GM21447 (cell line): Measurements from ENCODE around the gene TEDDM1.
"Not testable (repeated sequence)": the region's sequence is repeated elsewhere in the genome, so short reads cannot be mapped to it uniquely, and the experiment has no call there.

Experiments used
- ATAC-seq: cut with Tn5 transposase; IDR thresholded peaks from one replicate; pipeline ENCODE4 v1.9.1; 2021; ENCODE audit not compliant: unreplicated experiment

TEDDM1 gene

DNA sequence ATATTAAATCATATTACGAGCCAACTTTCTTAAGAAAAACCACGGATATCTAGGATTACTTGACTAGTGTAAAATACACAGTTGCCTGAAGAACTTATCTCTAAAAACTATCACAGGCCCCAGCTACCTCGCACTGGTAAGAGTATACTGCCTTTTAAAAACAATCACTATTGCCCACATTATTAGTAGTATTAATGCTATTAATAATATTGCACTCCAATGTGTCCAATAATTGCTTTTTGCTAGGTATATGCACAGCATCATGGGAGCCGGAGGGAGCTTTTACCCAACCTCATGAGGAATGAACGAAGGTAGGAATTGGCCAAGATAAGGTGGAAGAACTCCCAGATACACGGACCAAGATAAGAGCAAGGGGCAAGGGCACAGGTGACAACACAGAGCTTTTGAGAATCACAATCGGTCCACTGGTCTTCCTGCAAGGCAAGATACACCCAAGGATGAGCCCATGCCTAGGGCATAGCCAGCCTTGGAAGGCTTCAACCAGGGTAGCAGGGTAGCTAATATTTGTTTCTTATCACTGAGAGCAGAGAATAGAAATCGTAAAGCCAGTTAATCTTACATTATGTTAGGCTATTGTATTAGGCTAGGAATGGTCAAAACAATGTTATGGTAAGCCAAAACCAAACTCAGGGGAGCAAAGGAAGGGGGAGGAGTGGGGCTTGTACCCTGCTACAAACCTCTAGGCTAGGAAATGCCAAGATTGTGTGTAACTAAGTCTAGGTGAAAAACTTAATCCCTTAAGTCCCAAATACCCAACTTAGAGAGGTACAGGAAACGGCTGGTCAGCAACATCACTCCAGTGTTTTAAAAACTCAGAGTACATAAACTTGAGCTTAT is 18.3 kb downstream of the TEDDM1 start:
- no peak for ATAC-seq

DNA sequence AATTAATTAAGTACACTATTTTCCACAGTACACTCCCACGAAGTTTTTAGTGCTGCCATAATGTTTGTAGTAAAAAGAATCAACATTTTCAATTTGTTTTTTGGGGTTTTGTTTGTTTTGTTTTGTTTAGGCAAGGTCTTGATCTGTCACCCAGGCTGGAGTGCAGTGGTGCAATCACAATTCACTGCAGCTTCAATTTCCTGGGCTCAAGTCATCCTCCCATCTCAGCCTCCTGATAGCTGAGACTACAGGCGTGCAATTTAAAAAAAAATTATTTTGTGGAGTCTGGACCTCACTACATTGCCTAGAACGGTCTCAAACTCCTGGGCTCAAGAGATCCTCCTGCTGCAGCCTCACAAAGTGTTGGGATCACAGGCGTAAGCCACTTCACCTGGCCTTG is 20.3 kb downstream of the TEDDM1 start:
- no peak for ATAC-seq

DNA sequence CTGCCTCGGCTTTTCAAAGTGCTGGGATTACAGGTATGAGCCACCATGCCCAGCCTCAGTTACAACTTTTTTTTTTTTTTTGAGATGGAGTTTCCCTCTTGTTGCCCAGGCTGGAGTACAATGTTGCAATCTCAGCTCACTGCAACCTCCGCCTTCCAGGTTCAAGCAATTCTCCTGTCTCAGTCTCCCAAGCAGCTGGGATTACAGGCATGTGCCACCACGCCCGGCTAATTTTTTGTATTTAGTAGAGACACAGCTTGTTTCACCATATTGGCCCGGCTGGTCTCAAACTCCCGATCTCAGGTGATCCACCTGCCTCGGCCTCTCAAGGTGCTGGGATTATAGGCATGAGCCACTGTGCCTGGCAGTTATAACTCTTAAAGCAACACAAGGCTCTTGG is 20.7 kb downstream of the TEDDM1 start:
- ATAC-seq = not testable (repeated sequence)

DNA sequence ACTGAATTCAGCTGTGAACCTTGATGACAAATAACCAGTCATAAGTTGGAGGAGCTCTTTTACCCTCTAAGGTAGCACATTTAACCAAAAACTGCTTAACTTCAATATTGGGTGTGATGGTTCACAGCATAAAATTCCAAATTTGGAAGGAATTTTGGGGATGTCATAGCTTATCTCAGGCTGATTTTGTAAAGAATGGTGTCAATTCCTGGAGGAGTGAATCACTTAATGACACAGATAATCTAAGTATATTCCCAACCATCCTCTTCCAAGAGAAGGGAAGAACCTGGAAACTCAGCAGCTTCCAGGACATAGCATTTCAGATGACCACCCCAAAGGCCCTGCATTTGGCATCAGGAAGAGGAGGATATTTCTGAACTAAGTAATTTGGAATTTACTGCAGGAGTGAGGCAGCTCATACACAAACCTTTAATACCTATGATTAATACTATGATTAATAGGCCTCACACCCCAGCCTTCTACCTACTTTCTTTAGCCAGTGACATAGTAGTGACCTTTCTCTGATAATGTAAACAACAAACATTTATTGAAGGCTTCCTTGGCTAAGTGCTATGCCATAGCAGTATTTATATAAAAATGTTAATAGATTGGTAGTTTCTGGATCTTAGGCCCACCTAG is 23.4 kb downstream of the TEDDM1 start:
- ATAC-seq = no peak

DNA sequence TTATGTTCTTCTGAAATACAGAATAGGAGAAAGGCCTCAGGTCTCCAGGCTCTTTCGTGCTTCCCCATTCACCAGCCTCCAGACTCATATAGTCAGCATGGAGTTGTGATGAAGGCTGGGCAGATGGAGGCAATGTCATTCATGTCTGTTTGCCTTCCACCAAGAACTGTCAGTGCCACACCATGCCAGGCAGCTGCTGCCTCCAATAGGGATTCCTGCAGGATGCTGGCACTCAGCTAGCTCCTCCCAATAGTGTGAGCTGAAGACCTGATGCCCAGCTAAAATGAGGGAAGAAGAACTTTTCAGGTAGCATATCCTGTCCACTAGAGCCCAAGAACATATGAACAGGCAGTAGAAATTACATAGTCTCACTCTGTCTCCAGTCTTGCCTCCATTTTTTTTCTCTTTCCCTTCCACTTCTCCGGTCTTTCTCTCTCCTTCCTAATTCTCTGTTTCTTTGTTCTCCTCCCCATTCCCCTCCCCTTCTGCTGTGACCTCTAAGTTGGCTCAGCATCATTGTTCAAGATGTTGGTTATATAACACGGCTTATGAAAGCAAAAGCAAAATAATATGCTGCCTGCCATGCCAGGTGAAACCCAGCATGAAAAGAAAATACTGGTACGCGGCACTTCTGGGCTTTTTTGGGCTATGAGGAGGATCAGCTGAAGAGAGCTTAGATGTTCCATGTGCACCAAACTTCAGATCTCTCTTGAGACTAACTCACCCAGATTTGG is 26.2 kb downstream of the TEDDM1 start:
- ATAC-seq = no peak

DNA sequence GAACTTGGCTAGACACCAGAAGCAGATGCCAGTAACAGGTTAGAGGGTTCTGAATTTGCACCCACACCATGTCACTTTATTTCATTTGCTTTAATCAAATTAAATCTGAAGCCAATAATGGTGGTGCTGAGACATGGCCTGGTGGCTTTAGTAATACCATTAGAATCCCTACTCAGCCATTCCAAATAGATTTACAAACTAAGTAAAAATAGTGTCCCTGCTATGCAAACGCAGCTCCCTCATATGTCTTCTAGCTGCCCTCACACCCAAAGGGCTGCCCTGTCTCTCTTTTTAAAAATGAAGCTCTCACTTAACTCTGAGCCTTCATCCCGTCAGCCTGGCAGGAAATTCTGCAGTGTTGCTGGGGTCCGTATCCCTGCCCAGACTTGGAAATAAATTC is 29.9 kb downstream of the TEDDM1 start:
- no peak for ATAC-seq

DNA sequence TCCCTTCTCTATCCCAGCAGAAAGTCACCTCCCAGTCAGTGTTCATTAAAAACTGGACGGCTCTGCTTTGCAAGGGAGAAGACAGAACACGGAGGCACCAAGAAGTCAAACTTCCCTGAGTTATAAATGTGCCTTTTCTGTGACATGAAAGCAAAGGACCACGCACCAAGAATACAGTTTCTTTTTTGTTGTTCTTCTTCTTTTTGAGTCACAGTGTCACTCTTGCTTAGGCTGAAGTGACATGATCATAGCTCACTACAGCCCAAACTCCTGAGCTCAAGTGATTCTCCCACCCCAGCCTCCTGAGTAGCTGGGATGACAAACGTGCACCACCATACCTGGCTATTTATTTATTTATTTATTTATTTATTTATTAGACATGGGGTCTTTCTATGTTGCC is 31.6 kb downstream of the TEDDM1 start:
- no peak for ATAC-seq

DNA sequence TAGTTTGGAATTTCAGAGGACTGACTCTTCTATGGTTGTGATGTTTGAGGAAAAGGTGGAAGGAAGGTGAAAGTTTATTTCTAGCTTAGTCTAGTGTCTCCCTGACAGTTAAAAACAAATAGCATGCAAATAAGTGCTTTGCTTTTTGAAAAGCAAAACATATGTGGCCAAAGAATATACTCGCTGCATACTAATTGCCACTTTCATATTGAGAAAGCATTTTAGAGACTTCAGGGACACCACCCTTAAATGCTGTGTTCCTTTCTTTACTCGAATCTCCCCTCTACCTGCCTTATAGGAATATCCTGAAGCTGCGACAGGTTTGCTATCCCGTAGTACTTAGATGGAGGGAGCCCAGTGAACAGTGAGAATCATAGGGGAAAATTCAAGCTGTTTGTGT is 32.1 kb downstream of the TEDDM1 start:
- ATAC-seq = no peak

DNA sequence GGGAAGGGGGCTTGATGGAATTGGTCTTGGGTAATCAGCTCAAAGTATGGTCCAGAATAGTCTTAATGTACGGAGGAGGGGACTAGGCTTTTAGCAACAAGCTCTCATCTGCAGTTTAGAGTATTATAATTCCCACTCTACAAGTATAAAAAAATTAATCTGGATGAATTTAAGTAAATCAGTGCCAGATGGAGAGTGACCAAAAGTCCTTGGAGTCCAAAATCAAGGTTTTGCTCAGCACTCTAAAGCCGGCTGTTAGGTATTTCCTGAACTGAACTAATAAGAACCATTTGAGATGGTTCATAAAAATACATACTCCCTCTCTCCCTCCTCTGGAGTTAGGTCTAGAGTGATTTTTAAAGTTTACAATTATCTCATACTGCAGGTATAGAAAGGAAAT is 32.5 kb downstream of the TEDDM1 start:
- no peak for ATAC-seq

DNA sequence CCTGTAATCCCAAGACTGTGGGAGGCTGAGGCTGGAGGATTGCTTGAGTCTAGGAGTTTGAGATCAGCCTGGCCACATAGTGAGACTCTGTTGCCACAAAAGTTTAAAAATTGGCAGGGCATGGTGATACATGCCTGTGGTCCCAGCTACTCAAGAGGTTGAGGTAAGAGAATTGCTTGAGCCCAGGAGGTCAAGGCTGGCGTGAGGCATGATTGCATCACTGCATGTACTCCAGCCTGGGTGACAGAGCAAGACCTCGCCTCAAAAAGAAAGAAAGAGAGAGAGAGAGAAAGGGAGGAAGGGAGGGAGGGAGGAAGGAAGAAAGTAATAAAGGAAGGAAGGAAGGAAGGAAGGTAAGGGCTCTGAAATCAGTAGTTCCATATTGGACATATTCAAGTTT is 33.9 kb downstream of the TEDDM1 start:
- ATAC-seq = no peak

DNA sequence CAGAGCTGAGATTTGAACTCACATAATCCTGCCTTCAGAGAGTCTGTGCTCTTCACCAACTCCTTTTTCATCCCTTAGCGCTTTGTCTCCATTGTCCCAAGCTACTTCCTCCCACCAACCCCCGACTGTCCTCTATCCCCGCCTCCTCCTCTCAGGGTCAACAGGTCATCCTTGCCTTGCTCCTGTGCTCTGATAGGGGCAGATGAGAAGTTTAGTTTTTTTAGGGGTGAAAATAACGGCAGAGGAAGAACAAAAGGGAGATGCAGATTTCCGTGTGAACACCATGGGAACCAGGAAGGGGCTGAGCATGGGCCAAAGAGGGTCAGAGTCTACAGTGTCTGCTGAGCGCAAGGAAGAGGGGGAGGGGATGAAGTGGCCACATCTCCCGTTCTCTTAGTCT is 40.8 kb downstream of the TEDDM1 start:
- no peak for ATAC-seq

DNA sequence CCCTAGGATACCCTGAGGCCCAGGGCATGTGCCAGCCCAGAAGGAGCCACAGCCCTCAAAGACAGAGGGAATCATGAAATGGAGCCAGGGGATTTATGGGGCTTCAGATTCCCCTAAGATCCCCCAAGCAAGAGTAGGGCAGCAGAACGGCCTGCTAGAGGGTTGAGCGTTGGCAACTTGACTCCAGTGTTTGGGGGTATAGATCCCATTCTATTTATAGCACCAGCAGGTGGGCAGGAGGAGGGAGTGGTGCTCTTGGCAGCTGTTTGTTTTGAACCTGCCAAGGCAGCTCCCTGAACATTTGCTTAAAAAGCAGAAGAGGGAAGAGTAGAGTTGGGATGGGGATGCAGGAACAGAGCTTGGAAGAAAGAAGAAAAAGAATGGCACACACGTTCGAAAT is 42.6 kb downstream of the TEDDM1 start:
- ATAC-seq = no peak

DNA sequence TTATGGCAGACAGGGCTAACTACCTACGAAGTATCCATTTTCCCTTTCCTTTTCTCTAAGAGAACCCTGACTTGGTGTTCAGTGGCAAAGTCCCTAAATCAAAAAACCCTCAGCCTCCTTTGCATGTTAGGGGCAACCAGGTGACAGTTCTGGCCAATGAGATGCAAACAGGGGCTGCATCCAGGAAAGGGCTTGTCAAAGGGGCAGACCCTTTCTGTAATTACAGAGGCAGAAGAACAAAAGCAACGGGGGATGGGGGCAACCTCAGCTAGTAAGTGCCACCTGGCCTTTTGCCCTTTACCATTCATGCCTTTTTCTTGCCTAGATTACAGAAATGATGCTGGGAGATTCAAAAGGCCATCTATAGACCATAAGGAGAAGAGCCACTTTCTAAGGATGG is 43.3 kb downstream of the TEDDM1 start:
- ATAC-seq = no peak

DNA sequence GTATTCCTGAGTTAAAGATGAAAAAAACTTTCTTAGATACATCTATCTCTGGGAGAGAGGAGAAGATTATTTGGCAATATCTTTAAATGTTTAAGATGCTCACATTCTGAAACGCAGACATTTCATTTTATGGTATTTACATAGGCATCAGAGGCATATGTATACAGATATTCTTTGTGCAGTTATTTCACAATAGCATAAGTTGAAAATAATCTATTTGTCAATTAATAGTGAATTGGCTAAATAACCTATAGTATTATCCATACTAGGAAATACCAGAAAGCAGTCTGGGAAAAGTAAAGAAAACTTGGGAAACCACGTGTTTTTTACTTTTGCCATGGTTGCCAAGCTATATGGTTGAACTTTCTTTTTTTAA is 44.8 kb downstream of the TEDDM1 start:
- no peak for ATAC-seq

DNA sequence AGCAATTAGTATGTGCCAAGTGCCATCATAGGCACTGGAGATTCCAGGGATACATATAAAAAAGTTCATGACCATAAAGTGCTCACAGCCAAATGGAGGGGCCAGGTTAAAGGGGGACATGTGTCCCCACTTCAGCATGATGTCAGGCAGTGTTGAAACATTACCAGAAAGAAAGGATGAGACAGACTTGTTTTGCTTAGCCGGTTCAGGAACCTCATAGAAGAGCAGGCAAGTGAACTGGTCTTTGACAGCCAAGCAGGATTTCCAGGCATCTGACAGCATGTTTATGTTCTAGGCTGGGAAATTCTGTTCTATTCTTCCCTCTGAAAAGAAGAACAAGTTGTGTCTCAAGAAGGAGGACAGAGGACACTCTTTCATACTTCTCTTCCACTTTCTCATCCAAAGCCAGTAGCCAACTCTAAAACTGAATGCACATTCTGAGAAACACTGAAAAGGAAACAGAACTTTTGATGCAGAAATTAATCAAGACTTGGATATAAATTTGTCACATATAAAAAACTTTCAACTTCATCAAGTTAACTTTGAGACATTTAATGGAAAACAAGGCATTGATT is 48.6 kb downstream of the TEDDM1 start:
- no peak for ATAC-seq

DNA sequence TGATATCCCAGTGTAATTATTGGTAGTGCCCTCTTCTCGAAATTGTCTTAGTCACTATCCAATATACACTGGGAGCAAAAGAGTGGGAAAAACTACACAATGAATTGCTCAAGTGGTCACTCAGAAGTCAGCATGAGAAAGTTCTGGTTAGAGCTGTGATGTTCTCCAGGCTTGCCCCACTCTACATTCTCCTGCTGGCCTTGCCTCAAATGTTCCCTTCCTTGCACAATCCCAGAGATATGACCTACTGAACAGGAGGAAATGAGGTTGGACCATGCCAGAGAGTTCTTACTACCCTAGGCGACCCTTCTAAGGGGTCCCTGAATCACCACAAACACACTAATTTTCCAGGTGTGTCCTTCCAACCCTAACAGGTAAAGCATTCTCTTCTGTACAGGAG is 49.6 kb downstream of the TEDDM1 start:
- ATAC-seq = no peak

DNA sequence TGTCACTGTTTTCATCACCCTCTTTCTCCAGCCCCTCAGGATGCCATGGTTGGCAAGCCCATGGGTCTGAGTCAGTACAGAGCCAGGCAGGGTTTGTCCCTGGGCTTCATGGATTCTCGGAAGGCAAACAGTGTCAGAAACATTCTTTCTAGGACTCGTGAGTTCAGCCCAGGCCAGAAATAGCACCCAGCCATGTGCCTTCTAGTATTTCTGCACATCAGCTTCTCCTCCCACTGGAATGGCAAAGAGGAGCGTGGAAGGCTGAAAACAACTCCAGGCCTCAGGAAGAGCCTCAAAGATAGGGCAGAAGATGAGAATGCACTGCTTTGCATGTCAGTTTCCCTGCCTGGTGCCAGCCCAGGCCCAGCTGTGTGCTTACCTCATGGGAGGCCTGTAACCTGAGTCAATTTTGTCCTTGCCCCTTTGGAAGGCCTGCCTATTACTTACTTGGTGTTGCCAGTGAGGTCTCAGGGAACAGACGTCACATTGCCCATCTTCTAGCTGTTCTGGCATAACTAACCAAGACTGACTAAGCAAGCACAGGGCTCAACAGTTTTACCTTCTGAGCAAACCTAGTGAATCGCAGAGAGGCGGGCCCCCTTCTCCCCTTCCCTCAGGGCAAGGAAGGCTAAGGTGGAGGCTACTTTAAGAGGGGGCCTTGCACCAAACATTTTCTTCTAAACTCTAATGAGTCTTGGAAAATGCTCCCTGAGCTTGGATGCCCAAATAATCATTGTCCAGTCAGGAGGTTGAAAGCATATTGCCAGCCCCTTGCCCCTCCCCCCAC is 51.3 kb downstream of the TEDDM1 start:
- ATAC-seq = no peak
